Measurements from ENCODE around the gene EZR.

The EZR gene

GRCh38 chr6:158783851-158784250 lies 35.3 kb downstream of the EZR start:
- no peak for DNase-seq (ENCODE audit: low spot score)
- in situ Hi-C loops (cut with MboI; ENCODE audit: low pct_unique_long_range_greater_than_20kb, low sequenced_read_pairs, unreplicated experiment) = no loop called here
- TF ChIP-seq CTCF (IDR thresholded peaks at IDR 0.05; ENCODE audit: extremely low read depth, insufficient read depth, missing control alignments) = no peak

- no peak for TF ChIP-seq CTCF (IDR thresholded peaks at IDR 0.05; ENCODE audit: extremely low read depth, insufficient read depth, missing control alignments)
- DNase-seq (ENCODE audit: low spot score) = no peak
- in situ Hi-C loops (cut with MboI; ENCODE audit: low pct_unique_long_range_greater_than_20kb, low sequenced_read_pairs, unreplicated experiment) = no loop called here
These were observed 36.1 kb downstream of the EZR start for GRCh38 chr6:158783167-158783450.

GRCh38 chr6:158782432-158783166 lies 36.6 kb downstream of the EZR start:
- TF ChIP-seq CTCF (IDR thresholded peaks at IDR 0.05; ENCODE audit: extremely low read depth, insufficient read depth, missing control alignments) = no peak
- DNase-seq (ENCODE audit: low spot score) = no peak
- in situ Hi-C loops (cut with MboI; ENCODE audit: low pct_unique_long_range_greater_than_20kb, low sequenced_read_pairs, unreplicated experiment) = no loop called here

- in situ Hi-C loops (cut with MboI; ENCODE audit: low pct_unique_long_range_greater_than_20kb, low sequenced_read_pairs, unreplicated experiment) = no loop called here
- no peak for DNase-seq (ENCODE audit: low spot score)
- no peak for TF ChIP-seq CTCF (IDR thresholded peaks at IDR 0.05; ENCODE audit: extremely low read depth, insufficient read depth, missing control alignments)
These were observed 37.3 kb downstream of the EZR start for GRCh38 chr6:158781692-158782373.

GRCh38 chr6:158780988-158781691 lies 38.0 kb downstream of the EZR start:
- in situ Hi-C loops (cut with MboI; ENCODE audit: low pct_unique_long_range_greater_than_20kb, low sequenced_read_pairs, unreplicated experiment) = no loop called here
- no peak for DNase-seq (ENCODE audit: low spot score)
- no peak for TF ChIP-seq CTCF (IDR thresholded peaks at IDR 0.05; ENCODE audit: extremely low read depth, insufficient read depth, missing control alignments)

- DNase-seq (ENCODE audit: low spot score) = no peak
- no peak for TF ChIP-seq CTCF (IDR thresholded peaks at IDR 0.05; ENCODE audit: extremely low read depth, insufficient read depth, missing control alignments)
- in situ Hi-C loops (cut with MboI; ENCODE audit: low pct_unique_long_range_greater_than_20kb, low sequenced_read_pairs, unreplicated experiment) = no loop called here
These were observed 38.8 kb downstream of the EZR start for GRCh38 chr6:158780246-158780884.
